Neural crest cell (in vitro differentiated cells): ENCODE data around the gene CCDC51. TPM values are rescaled to one million over a fixed set of nuclear protein-coding genes. Genes with fewer than 3 reads are reported as not detected.
"Not testable (repeated sequence)": the region's sequence is repeated elsewhere in the genome, so short reads cannot be mapped to it uniquely, and the experiment has no call there.

ENCODE experiments used
- DNase-seq: peaks from one replicate; pipeline ENCODE4 v3.0.0; 2021; ENCODE audit warnings: low read depth, mixed read lengths, low spot score
- H3K27ac Mint-ChIP-seq: one replicate; pipeline ENCODE4 v1.8.0; 2021; ENCODE audit warnings: mild to moderate bottlenecking, mixed read lengths; ENCODE audit not compliant: unreplicated experiment
- H3K27me3 Mint-ChIP-seq: 2 replicates; pipeline ENCODE4 v1.8.0; 2021; ENCODE audit warnings: low read depth, mild to moderate bottlenecking, mixed read lengths
- H3K36me3 Mint-ChIP-seq: 2 replicates; pipeline ENCODE4 v1.8.0; 2021; ENCODE audit warnings: low read depth, mild to moderate bottlenecking, mixed read lengths
- H3K4me1 Mint-ChIP-seq: 2 replicates; pipeline ENCODE4 v1.8.0; 2021; ENCODE audit warnings: mixed read lengths
- H3K4me3 Mint-ChIP-seq: one replicate; pipeline ENCODE4 v1.8.0; 2021; ENCODE audit warnings: mild to moderate bottlenecking, mixed read lengths
- H3K9me3 Mint-ChIP-seq: 2 replicates; pipeline ENCODE4 v1.8.0; 2021; ENCODE audit warnings: mixed read lengths
- total RNA-seq: library from RNA; stranded (reverse); gene quantifications from 2 replicates; pipeline ENCODE4 v1.2.1, GENCODE V29; 2021
- TF ChIP-seq, protein P1 (sequence below): fragments of 200-600 bp; sonication (generic); conservative IDR thresholded peaks from 2 replicates; pipeline ENCODE4 v1.5.0; 2021; ENCODE audit warnings: antibody characterized with exemption, mild to moderate bottlenecking

The CCDC51 gene
- total RNA-seq, 1 donor from 2014 or later = 12.4 TPM

- Mint-ChIP-seq H3K27me3 (peaks cover 3% of the 10 kb centered on the region), H3K4me3 (no peak overlapping the region)
These were observed 23.8 kb upstream of the CCDC51 start for GRCh38 chr3:48463703-48464102.

DNA sequence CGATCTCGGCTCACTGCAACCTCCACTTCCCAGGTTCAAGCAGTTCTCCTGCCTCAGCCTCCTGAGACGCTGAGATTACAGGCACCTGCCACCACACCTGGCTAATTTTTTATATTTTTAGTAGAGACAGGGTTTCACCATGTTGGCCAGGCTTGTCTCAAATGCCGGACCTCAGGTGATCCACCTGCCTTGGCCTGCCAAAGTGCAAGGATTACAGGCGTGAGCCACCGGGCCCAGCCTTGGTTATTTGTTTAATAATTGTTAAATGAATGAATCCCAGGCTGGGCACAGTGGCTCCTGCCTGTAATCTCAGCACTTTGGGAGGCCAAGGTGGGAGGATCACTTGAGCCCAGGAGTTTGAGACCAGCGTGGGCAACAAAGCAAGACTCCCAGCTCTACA lies 21.8 kb upstream of the CCDC51 start:
- not testable (repeated sequence) for H3K27me3 Mint-ChIP-seq, H3K9me3 Mint-ChIP-seq, H3K27ac Mint-ChIP-seq, DNase-seq, H3K36me3 Mint-ChIP-seq, H3K4me3 Mint-ChIP-seq
- H3K4me1 Mint-ChIP-seq = peaks cover 14% of the 10 kb centered on the region

More at GRCh38 chr3:48463703-48464102, 23.8 kb upstream of the CCDC51 start:
- no peaks in the 10 kb centered on the region for H3K36me3 Mint-ChIP-seq
- H3K4me1 Mint-ChIP-seq = peaks cover 26% of the 10 kb centered on the region
- no peaks in the 10 kb centered on the region for H3K9me3 Mint-ChIP-seq
- no peak overlapping the region for H3K27ac Mint-ChIP-seq
- DNase-seq = no peak
- TF ChIP-seq, protein P1, sequence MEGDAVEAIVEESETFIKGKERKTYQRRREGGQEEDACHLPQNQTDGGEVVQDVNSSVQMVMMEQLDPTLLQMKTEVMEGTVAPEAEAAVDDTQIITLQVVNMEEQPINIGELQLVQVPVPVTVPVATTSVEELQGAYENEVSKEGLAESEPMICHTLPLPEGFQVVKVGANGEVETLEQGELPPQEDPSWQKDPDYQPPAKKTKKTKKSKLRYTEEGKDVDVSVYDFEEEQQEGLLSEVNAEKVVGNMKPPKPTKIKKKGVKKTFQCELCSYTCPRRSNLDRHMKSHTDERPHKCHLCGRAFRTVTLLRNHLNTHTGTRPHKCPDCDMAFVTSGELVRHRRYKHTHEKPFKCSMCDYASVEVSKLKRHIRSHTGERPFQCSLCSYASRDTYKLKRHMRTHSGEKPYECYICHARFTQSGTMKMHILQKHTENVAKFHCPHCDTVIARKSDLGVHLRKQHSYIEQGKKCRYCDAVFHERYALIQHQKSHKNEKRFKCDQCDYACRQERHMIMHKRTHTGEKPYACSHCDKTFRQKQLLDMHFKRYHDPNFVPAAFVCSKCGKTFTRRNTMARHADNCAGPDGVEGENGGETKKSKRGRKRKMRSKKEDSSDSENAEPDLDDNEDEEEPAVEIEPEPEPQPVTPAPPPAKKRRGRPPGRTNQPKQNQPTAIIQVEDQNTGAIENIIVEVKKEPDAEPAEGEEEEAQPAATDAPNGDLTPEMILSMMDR = no peak

- no peak for DNase-seq
- Mint-ChIP-seq H3K36me3 (no peaks in the 10 kb centered on the region), H3K4me3 (no peak overlapping the region), H3K27ac (no peak overlapping the region), H3K9me3 (no peaks in the 10 kb centered on the region), H3K27me3 (peaks cover under 1% of the 10 kb centered on the region), H3K4me1 (peaks cover 6% of the 10 kb centered on the region)
- TF ChIP-seq, protein P1 = no peak
These were observed 20.6 kb upstream of the CCDC51 start for GRCh38 chr3:48460517-48460902.

- peaks cover under 1% of the 10 kb centered on the region for H3K4me1 Mint-ChIP-seq
- no peak overlapping the region for H3K4me3 Mint-ChIP-seq
- TF ChIP-seq, protein P1 = no peak
- H3K9me3 Mint-ChIP-seq = no peaks in the 10 kb centered on the region
- H3K27me3 Mint-ChIP-seq = no peaks in the 10 kb centered on the region
- H3K27ac Mint-ChIP-seq = no peak overlapping the region
- DNase-seq = no peak
- H3K36me3 Mint-ChIP-seq = no peaks in the 10 kb centered on the region
These were observed 20.0 kb upstream of the CCDC51 start for GRCh38 chr3:48459773-48460516.

- no peak overlapping the region for H3K4me3 Mint-ChIP-seq
- H3K36me3 Mint-ChIP-seq = no peaks in the 10 kb centered on the region
- no peak overlapping the region for H3K27ac Mint-ChIP-seq
These were observed 19.4 kb upstream of the CCDC51 start for GRCh38 chr3:48459331-48459730.

GRCh38 chr3:48456456-48456855 lies 16.5 kb upstream of the CCDC51 start:
- Mint-ChIP-seq H3K27me3 (no peaks in the 10 kb centered on the region), H3K27ac (no peak overlapping the region), H3K4me1 (no peaks in the 10 kb centered on the region), H3K4me3 (no peak overlapping the region), H3K9me3 (no peaks in the 10 kb centered on the region), H3K36me3 (peaks cover 2% of the 10 kb centered on the region)
- TF ChIP-seq, protein P1 = no peak
- no peak for DNase-seq

More at GRCh38 chr3:48459331-48459730, 19.4 kb upstream of the CCDC51 start:
- Mint-ChIP-seq H3K9me3 (no peaks in the 10 kb centered on the region), H3K27me3 (no peaks in the 10 kb centered on the region), H3K4me1 (no peaks in the 10 kb centered on the region)
- TF ChIP-seq, protein P1 = no peak
- no peak for DNase-seq
